GM12878 (cell line): ENCODE data around the gene ANAPC2.

Experiments used
- ATF3 ChIP-seq: IDR thresholded peaks from 2 replicates; pipeline ENCODE4 v1.6.1; 2011; ENCODE audit warnings: low read depth, mild to moderate bottlenecking, low read length, moderate library complexity, borderline replicate concordance; ENCODE audit errors: extremely low read depth
- CTCF ChIP-seq, 3 experiments: IDR thresholded peaks in 2 of 3; conservative IDR thresholded peaks in 1 of 3; 2 replicates each; pipeline ENCODE4 v1.5.1; 2011; ENCODE audit warnings: low read depth in 3 of 3, low read length in 3 of 3, mild to moderate bottlenecking in 3 of 3, control low read depth in 2 of 3, moderate library complexity in 2 of 3, inconsistent platforms in 1 of 3, mixed read lengths in 1 of 3; ENCODE audit not compliant: control insufficient read depth in 2 of 3, insufficient read depth in 1 of 3; ENCODE audit errors: extremely low read depth in 1 of 3
- EZH2 ChIP-seq: IDR thresholded peaks from 2 replicates; pipeline ENCODE4 v1.6.1; 2012; ENCODE audit warnings: low read depth, mild to moderate bottlenecking, control low read depth, inconsistent platforms, low read length, borderline replicate concordance; ENCODE audit not compliant: control insufficient read depth
- REST ChIP-seq: IDR thresholded peaks from 2 replicates; pipeline ENCODE4 v1.6.1; 2012; ENCODE audit warnings: mild to moderate bottlenecking, low read depth, low read length
- USF2 ChIP-seq: IDR thresholded peaks from 2 replicates; pipeline ENCODE4 v1.6.1; 2011; ENCODE audit warnings: low read depth, low read length, improper control_type of control experiment, borderline replicate concordance

- TF ChIP-seq CTCF (IDR thresholded peaks at IDR 0.05 in 2 of 3, conservative IDR thresholded peaks at IDR 0.05 in 1 of 3; ENCODE audit: control insufficient read depth in 2 of 3, extremely low read depth in 1 of 3, insufficient read depth in 1 of 3, low read depth in 3 of 3, low read length in 3 of 3): no peak
- no peak for TF ChIP-seq EZH2
- no peak for TF ChIP-seq REST
- TF ChIP-seq ATF3: no peak
- no peak for TF ChIP-seq USF2
Measured at GRCh38 chr9:137218754-137219271, 30.5 kb upstream of the ANAPC2 start.
